Osteocyte (in vitro differentiated cells): Measurements from ENCODE around the gene KCTD3. TPM values are rescaled to one million over a fixed set of nuclear protein-coding genes. Genes with fewer than 3 reads are reported as not detected.

Experiments
- DNase-seq: peaks from one replicate; pipeline ENCODE4 v3.0.0; 2021; ENCODE audit warnings: mixed read lengths; ENCODE audit not compliant: unreplicated experiment; ENCODE audit errors: extremely low spot score
- H3K27ac Mint-ChIP-seq: one replicate; pipeline ENCODE4 v1.8.0; 2021; ENCODE audit warnings: mild to moderate bottlenecking, mixed read lengths; ENCODE audit not compliant: unreplicated experiment
- H3K27me3 Mint-ChIP-seq: one replicate; pipeline ENCODE4 v1.8.0; 2021; ENCODE audit warnings: mixed read lengths; ENCODE audit not compliant: unreplicated experiment
- H3K36me3 Mint-ChIP-seq: one replicate; pipeline ENCODE4 v1.8.0; 2021; ENCODE audit warnings: mixed read lengths; ENCODE audit not compliant: unreplicated experiment
- H3K4me1 Mint-ChIP-seq: one replicate; pipeline ENCODE4 v1.8.0; 2021; ENCODE audit warnings: mixed read lengths; ENCODE audit not compliant: unreplicated experiment
- H3K4me3 Mint-ChIP-seq: one replicate; pipeline ENCODE4 v1.8.0; 2021; ENCODE audit warnings: mild to moderate bottlenecking, moderate library complexity, mixed read lengths; ENCODE audit not compliant: unreplicated experiment
- H3K9me3 Mint-ChIP-seq: one replicate; pipeline ENCODE4 v1.8.0; 2021; ENCODE audit warnings: mixed read lengths; ENCODE audit not compliant: unreplicated experiment
- CTCF ChIP-seq: fragments of 200-600 bp; sonication (generic); IDR thresholded peaks from 2 replicates; pipeline ENCODE4 v1.5.0; 2021; ENCODE audit warnings: antibody characterized with exemption, mild to moderate bottlenecking, moderate library complexity
- total RNA-seq: library from RNA; stranded (reverse); gene quantifications from 2 replicates; pipeline ENCODE4 v1.2.1, GENCODE V29; 2021

KCTD3 gene
- total RNA-seq, 1 donor from 2014 or later, result 32.8 TPM

GRCh38 chr1:215631040-215631439 lies 63.9 kb downstream of the KCTD3 start:
- no peak for TF ChIP-seq CTCF
- no peak overlapping the region for H3K4me3 Mint-ChIP-seq
- no peak overlapping the region for H3K27ac Mint-ChIP-seq
- no peak for DNase-seq
- H3K4me1 Mint-ChIP-seq, result peaks cover 14% of the 10 kb centered on the region
- H3K27me3 Mint-ChIP-seq, result no peaks in the 10 kb centered on the region
- H3K36me3 Mint-ChIP-seq, result no peaks in the 10 kb centered on the region
- H3K9me3 Mint-ChIP-seq, result no peaks in the 10 kb centered on the region

- no peak overlapping the region for H3K4me3 Mint-ChIP-seq
- peaks cover 18% of the 10 kb centered on the region for H3K4me1 Mint-ChIP-seq
- no peaks in the 10 kb centered on the region for H3K36me3 Mint-ChIP-seq
- no peak overlapping the region for H3K27ac Mint-ChIP-seq
- DNase-seq, result no peak
- no peaks in the 10 kb centered on the region for H3K9me3 Mint-ChIP-seq
- no peaks in the 10 kb centered on the region for H3K27me3 Mint-ChIP-seq
- no peak for TF ChIP-seq CTCF
These were observed 64.4 kb downstream of the KCTD3 start for GRCh38 chr1:215631489-215631888.

- Mint-ChIP-seq H3K4me1 (peaks cover 28% of the 10 kb centered on the region), H3K27ac (peak overlapping the region; percentile 77), H3K4me3 (no peak overlapping the region), H3K9me3 (no peaks in the 10 kb centered on the region), H3K36me3 (no peaks in the 10 kb centered on the region), H3K27me3 (peaks cover 11% of the 10 kb centered on the region)
- DNase-seq, result no peak
- TF ChIP-seq CTCF, result no peak
These were observed 68.7 kb downstream of the KCTD3 start for GRCh38 chr1:215635827-215636226.

- Mint-ChIP-seq H3K36me3 (no peaks in the 10 kb centered on the region), H3K27me3 (peaks cover 14% of the 10 kb centered on the region), H3K4me1 (peaks cover 25% of the 10 kb centered on the region), H3K9me3 (no peaks in the 10 kb centered on the region), H3K4me3 (no peak overlapping the region), H3K27ac (peak overlapping the region; percentile 77)
- no peak for DNase-seq
- no peak for TF ChIP-seq CTCF
These were observed 69.3 kb downstream of the KCTD3 start for GRCh38 chr1:215636258-215636965.

- H3K9me3 Mint-ChIP-seq, result no peaks in the 10 kb centered on the region
- H3K36me3 Mint-ChIP-seq, result no peaks in the 10 kb centered on the region
- H3K27ac Mint-ChIP-seq, result peak overlapping the region; percentile 77
- peaks cover 18% of the 10 kb centered on the region for H3K4me1 Mint-ChIP-seq
- TF ChIP-seq CTCF, result no peak
- no peak for DNase-seq
- peaks cover 14% of the 10 kb centered on the region for H3K27me3 Mint-ChIP-seq
- H3K4me3 Mint-ChIP-seq, result no peak overlapping the region
These were observed 70.0 kb downstream of the KCTD3 start for GRCh38 chr1:215637041-215637573.
